DMS 273 (cell line): Measurements from ENCODE around the gene LRRC26.

Source experiments
- DNase-seq: peaks from one replicate; lab custom pipeline; 2025; ENCODE audit not compliant: unreplicated experiment; lab: John Stamatoyannopoulos, UW

Gene LRRC26

DNA sequence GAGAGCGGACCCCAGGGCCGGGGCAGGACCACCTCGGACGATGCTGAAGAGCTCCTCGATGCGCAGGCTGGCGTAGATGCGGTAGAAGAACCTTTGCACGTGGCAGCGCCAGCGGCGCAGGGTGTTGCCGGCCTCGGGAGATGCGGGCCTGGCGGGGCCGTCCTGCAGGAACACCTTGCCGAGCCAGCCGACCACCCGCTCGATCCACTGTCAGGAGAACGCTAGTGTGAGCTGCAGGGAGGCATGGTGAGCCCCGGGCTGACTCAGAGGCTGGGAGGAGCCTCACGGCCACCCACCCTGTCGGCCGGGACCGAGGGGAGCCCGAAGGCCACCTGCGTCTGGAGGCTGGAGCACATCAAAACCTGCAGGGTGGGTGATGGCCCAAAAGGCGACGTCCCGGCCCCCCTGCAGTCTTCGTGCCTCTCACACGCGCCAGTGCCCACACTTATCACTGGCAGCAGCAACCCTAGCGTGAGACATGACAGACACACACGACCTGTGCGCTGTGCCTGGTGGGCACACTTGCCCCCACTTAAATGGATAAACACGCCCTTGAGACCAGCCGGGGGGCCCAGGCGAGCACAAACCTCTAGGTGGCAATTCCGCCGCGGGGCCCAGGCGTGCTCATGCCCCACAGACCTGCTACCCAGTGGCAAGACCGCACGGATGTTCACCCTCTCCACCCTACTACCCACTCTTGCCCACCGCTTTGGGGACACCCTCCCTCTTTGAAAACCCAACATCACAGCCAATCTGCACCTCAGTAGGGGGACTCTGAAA lies 15.2 kb upstream of the LRRC26 start:
- DNase-seq: no peak

DNA sequence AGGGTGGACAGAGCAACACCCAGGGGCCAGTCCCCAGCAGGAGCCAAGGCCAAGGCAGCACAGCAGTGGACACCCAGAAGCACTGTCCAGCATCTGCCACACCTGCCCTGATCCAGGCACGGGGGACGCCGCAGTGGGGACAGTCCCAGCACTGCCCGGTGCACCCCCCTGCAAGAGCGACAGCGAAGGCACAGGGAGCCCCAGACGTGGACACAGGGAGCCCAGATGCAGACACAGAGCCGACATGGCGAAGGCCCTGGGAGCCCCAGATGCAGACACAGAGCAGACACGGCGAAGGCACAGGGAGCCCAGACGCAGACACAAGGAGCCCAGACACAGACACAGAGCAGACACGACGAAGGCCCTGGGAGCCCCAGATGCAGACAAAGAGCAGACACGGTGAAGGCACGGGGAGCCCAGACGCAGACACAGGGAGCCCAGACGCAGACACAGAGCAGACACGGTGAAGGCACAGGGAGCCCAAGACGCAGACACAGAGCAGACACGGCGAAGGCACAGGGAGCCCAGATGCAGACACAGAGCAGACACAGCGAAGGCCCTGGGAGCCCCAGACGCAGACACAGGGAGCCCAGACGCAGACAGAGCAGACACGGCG lies 14.2 kb upstream of the LRRC26 start:
- DNase-seq: no peak

DNA sequence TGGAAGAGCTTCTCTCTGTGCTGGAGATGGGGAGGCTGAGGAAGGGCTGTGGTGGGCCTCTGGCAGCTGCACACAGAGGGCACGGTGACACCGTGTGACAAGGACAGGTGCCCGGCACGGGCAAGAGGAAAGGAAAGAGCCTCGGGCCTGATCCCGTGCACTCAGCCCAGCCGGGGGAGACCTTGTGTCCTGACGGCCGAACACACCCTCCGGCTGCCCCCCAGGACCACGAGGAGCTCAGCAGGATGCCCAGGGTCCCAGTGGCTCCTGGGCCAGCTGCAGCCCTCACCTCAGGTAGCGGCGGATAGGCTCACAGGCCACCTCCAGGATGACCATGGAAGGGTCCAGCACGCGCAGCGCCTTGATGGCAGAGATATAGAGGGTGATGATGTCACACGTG lies 13.0 kb upstream of the LRRC26 start:
- no peak for DNase-seq

DNA sequence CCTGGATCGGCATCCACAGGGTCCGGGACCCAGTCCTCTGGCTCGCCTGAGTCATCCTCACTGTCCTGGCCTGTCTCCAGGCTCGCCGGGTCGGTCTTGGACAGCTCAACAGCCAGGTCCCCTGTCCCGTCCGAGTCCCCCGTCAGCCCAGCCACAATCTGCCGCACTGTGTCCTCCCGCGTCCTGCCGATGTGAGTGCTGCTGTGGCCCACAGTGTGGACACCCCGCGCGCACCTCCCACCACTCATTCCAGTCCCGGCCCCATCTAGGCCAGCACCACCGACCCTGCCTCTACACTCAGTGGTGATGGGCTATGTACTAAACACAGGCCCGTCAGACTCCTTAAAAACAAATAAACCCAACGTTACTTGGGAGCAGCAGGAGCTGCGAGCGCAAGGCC lies 11.8 kb upstream of the LRRC26 start:
- DNase-seq: no peak

DNA sequence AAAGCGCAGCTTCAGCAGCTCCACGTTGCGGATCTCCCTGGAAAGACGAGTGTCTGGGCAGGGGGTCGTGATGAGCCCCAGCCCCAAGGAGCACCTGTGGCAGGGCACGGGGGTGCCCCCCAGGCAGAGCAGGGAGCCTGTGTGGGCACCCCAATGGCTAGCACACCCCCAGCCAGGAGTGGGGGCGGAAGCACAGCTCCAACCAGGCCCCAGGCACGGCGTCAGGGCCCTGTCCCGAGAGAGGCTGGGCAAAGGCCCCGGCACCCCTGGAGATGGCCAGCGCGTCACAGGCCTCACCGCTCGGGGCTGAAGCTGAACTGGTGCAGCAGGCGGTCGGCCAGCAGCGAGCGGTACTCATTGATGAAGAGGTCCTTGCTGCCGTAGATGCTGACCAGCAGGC lies 10.6 kb upstream of the LRRC26 start:
- DNase-seq: no peak

DNA sequence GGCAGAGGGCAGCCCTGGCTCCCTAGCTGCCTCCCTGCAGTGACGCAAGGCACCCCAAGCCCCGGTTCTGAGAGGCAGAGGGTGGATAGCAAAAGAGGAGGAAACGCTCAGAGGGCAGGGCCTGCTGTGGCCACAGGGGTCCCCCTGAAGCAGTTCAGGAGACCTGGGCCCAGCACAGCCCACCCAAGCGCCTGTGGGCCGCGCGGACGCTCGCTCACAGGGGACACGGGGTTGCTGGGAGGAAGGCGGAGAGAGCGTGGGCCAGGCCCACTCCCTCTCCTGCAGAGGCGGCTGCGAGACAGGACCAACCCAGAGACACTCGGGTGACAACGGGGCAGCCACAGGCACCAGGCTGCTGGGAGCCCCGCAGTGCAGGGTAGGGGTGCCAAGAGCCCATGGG lies 9.9 kb upstream of the LRRC26 start:
- no peak for DNase-seq

DNA sequence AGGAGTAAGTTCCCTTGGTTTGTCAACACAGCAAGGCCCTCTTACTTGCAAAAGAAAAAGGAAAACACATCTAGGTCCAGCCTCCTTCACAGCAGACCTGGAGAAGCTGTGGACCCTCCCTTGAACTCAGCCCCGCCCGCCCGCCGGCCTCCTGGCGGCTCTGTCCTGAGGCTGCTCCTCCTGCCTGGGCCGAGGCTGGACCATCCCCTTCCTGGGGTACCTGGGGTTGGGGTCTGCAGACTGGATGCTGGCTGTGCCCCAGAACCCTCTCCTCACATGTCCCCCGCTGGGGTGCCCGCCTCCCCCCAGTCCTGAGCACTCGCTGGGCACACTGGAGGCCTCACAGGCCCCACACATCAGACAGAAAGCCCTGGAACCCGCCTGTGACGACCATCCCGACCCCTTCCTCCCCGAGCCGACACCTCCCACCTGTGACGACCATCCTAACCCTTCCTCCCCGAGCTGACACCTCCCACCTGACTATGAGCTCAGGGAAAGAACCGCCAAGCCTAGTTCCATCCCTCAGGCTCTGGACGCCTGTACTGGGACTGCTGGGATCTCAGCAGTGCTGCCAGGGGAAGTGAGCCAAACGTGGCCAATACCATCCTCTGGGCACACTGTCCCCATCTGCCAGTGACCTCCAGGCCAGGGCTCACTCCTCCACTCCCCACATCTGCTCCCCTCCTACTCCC lies 9.2 kb upstream of the LRRC26 start:
- no peak for DNase-seq

DNA sequence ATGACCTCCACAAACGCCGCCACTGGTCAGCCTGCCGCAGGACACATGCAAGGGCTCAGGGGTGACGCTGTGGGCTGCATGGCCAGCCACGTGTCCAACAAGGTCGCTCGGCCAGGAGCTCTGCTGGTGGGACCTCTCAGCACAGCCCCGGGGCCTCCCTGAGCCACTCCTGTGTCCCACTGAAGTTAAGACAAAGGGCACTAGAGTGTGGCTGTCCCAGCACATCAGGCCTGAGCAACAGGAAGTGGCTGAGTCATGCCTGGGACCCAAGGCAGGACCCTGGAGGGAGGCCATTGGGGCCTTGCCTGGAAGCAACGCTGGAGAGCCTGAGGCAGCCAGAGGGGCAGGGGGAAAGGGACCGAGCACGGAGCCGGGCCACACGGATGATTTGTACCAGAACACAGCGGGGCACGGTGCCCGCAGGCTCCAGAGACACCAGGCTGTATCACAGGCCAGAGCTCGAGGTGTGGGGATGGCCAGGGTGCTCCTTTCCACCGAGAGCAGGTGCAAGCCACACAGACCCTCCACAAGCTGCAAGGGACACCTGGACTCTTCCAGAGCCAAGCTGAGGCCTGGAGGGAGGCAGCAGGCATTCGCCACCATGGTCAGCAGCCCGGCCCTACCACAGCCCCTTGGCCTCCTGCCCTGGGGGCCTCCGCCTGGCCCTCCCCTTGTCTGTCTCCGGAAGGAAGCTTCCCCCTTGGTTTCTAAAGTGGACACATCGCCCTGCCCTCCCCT lies 8.5 kb upstream of the LRRC26 start:
- no peak for DNase-seq

DNA sequence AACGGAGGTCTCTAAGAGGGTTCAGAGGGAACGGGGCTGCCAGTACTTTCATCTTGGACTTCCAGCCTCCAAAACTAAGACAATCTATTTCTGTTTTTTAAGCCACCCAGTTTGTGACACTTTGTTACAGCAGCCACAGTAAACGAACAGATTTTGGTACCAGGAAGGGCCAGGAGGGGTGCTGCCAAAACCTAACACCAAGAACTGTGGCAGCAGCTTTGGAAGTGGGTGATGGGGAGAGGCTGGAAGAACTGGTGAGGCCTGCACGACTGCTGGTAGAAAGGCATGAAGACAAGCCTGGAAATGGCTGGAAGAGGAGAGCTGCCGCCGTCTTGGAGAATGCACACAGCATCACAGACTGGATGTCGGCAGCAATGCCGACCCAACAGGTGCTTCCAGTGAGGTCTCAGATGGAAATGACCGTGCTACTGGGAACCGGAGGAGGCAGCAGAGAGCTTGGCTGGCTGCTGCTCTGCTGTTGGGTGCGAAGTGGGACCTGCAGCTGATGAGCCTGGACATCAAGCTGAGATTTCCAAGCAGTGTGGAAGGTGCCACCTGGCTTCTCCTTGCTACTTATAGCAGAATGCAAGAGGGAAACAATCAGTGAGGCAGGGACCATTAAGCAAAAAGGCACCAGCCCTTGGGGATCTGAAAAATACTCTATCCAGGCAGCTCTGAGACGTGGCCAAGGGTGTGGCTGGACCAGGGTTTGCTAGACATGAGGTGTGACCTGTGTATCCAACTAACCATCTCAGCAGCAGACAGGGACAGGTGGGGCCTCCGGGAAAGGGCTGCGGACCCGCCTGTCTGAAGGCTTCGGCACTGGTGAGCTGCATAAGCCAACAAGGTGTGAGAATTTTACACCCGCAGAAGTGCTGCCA lies 6.7 kb upstream of the LRRC26 start:
- peak; percentile 82 for DNase-seq

DNA sequence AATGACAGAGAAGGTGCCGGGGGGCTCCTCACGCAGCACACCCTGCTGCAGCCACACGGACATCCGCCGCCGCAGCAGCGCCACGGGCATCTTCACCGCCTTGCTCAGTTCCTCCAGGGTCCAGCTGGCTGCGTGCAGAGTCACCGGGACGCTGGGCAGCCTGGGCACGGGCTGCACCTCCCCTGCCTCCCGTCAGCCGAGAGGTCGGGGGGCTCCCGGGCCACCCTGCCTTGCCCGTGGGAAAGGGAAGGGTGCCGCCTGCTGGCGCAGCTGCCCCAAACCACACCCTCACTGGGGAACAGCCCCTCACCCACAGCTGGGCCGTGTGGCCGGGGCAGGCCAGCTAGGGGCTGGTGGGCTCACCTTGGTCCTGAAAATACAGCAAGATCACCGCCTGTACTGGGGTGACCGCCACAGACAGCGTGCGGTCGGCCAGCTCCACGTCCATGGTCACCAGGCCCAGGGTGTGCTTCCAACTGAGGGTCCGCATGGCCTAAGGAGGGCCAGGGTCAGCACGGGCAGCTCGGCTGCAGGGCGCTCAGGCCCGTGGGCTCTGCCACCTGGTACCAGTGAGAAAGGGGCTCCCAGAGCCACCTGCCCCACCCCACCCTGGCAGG lies 5.6 kb upstream of the LRRC26 start:
- DNase-seq: no peak

DNA sequence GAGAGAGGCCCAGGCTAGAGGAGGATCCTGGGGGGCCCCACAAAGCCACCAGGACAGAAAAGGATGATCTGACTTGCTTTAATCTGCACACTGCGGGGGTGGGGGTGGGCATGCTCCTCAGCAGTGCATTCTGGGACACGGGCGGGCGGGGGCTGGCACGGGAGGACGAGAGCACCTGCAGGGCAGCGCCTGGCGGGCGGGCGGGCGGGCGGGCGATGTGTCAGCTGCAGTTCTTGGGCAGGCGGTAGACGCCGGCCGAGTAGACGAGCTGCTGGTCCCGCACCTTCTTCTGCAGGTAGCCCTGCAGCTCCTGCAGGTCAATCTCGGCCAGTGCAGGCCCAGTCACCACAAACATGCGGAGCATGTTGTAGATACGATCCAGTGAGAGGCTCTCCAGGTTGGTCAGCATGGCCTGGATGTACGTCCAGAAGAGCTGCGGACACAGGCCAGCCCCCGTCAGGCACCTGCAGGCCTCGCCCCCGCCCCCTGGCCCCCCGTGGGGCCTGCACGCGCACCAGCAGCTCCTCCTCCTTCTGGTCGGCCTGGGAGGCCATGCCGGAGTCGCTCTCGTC lies 5.0 kb upstream of the LRRC26 start:
- no peak for DNase-seq

DNA sequence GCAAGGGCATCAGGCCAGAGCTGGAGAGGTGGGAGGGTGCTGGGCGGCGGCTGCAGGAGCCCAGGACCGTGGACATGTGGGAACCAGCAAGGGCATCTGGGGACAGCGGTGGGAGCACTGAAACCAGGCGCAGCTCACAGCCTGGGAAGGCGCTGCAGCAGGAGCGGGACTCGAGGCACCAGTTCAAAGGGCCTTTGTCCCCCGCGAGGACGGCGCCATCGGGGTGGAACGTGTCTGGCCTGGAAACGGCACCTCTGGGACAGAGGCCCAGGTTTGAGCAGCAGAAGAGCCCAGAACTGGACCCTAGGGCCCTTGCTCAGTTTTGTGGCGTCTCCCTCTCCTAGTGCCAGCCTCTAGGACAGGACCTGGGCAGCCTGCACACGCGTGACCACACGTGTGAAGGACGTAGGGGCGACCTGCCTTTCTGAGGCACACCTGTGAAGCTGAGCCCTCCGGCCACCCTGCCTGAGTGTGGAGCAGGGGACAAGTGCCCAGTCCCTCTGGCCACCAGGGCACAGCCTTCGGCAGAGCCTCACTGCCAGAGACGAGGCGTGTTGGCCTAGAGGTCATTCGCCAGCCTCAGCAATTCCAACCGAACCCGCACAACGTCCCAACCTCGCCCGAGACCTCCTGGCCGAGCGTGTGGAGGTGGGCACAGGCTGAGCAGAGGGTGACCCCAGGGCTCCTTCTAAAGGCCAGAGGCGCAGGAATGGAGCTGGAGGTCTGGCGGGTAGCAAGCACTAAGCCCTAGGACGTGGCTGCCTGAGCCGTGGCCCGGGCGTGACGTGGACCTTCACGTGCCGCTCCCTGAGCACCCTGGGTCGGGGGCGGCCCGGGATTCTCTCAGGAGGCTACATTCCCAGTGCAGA lies 4.2 kb upstream of the LRRC26 start:
- no peak for DNase-seq

DNA sequence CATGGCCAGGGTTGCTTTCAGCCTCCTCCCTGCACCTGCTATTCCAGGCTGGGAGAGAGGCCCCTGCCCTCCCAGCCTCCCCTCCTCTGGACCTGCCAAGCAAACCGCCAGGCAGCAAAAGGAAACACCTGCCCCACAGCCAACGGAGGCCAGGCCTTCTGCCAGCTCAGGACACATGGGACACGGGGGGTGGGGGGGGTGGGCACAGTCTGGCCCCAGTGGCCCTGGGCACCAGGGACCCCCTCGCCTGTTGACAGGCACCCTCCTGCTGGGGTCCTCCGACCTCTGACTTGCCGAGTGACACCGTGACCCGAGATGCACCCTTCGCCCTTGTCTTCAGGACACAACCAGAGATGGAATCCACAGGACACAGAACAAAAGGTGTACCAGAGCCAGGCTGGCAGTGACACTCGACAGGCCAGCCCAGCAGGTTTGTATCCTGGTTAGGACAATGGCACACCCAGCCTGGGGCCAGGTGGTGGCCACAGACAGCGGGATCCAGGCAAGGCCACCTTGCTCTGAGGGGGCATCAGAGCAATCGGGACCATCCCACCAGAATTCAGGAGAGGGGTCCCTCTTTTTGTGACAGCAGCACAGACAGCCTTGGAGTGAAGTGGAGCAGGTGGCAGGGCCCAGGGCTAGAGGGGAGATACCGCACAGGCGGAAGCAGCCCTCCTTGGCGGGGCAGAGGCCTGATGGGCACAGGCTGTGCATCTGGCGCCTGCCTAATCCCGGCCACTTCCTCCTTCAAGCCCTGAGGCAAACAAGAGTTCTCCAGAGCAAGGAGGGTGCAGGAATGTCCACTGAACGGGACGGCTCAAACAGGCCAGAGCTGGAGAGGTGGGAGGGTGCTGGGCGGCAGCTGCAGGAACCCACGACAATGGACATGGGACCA lies 3.3 kb upstream of the LRRC26 start:
- peak; percentile 66 for DNase-seq

DNA sequence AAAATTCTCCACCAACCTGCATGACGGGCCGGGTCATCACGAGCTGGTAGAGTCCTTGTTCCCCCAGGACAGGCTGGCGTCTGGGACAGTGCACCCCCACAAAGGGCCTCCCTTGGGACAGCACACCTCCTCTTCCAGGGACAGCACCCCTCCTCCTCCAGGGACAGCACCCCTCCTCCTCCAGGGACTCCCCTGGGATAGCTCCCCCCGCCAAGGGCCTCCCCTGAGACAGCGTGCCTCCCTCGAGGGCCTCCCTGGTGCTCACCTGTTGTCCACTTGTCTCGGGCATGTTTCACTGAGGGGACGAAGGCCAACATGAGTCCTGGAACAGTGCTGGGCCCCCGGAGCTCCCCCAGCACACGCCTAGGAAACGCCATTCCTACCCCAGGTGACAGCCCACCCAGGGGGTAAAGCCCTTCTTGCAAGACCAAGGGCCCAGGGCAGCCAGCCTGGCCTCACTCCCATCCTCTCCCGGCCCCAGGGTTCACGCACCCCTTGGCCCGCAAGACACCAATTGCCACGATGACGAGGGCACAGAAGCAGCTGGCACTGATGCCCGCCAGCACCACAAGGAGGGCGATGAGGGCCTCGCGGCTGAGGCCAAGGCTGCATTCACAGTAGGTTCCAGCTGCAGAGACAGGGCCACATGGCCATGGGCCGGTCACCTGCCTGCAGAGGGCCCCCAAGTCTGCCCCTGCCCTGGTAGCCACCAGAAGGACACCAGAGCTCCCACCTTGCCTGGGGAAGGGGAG lies 1.5 kb upstream of the LRRC26 start:
- no peak for DNase-seq

DNA sequence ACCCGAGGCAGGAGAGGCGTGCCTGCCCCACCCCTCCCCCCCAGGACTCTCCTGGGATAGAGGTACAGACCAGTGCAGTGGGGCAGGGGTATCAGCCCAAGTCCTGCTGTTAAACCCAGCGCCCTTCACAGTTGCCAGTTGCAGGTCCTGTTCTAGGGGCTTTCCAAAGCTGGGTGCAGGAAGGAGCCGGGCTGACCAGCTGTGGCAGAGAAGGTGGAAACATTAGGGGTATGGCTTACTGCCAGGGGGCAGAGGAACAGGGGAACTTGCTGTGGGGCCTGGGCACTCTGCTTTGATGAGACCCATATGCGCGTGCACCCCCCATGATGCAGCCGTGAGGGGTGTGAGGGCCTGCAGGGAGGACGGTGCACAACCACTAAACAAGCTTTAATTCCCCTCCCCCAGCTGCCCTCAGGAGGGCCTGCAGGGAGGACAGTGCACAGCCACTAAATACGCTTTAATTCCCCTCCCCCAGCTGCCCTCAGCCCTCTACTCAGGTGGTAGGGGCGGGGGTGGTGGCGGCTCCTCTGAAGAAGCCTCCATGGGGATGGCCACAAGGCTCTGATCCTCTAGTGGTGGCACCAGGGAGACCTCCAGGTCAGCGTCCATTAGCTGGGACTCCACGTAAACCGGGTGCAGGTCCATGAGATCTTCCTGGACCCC lies 766 bp upstream of the LRRC26 start:
- peak; percentile 45 for DNase-seq
